SW 1271 (cell line): ENCODE measurements around the gene GPD2.
"Not testable (repeated sequence)": the region's sequence is repeated elsewhere in the genome, so short reads cannot be mapped to it uniquely, and the experiment has no call there.

Source experiments
- DNase-seq, 2 experiments: peaks; one replicate each; lab custom pipeline; 2025; lab: John Stamatoyannopoulos, UW

GPD2 gene

DNA sequence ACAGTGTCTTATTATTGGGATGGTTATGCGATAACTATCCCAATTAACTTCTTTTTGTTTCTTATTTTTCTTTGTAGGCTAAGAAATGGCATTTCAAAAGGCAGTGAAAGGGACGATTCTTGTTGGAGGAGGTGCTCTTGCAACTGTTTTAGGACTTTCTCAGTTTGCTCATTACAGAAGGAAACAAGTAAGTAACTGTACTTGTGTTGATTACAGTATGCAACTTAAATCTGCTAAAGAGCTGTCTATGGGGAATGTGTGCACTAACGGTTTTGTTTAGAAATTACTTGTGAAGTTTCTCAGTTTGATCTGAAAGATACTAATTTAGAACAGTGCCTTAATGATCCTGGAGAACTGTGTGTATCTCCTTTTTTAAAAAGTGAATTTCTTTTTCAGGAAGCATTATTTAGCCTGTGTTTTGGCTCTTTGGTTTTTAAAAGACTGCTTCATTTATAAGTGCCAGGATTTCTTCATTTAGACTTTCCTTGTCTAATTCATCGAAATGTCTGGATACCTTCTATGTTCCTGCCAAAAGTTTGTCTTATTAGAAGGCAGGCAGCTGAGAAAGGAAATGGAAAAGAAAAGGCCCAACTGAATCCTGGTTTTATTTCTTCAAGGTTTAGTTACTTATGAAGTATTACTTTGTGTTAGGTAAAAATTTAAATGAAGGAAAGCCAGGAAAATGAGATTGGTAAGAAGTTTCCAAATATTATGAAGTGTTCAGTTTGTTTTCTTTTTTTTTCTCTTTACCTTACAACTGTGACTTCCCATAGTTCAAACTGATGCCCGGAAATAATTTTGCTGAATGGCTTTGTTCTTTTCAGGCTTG is 40.1 kb downstream of the GPD2 start:
- no peak for DNase-seq

- DNase-seq, result peak in 1 of 2 experiments; percentile 17
Observed at GRCh38 chr2:156476850-156477206, 40.6 kb downstream of the GPD2 start.

DNA sequence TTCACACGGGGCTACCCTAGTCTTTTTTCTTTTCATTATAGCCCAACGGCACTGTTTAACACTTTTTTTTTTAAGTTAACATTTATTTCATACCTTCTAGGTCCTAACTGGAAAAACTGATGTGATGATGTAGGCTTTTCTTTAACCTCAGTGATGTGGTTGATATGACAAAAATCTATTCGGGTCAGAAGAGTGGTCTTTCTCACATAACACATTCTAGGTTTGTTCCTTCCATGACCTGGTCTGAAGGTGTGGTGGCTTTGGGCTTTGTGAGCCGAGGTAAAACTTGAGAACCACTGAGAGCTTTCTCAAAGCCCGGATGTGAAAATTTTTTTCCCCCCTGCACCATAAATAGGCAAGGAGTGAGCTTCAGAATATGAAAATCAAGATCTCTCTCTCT is 44.2 kb downstream of the GPD2 start:
- DNase-seq, result no peak

GRCh38 chr2:156481312-156481711 is 45.1 kb downstream of the GPD2 start:
- no peak for DNase-seq

DNA sequence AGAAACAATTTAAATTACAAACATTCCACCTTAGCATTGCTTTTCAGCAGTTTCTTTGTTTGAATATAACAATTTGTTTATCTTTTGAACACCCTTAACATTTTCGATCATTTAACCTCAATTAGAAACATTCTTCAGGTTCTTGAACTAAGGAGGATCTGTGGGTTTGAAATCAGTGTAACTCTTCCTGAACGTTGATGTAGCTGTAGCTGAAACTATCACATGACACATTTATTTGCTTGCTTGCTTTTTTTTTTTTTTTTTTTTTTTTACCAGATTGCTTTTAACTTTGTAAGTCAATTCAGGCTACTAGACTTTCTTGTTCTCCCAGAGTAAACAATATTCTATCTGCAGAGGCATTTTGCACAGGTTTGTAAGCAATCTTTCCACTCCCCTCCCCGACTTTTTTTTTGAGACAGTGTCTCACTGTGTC is 47.6 kb downstream of the GPD2 start:
- DNase-seq, result no peak

DNA sequence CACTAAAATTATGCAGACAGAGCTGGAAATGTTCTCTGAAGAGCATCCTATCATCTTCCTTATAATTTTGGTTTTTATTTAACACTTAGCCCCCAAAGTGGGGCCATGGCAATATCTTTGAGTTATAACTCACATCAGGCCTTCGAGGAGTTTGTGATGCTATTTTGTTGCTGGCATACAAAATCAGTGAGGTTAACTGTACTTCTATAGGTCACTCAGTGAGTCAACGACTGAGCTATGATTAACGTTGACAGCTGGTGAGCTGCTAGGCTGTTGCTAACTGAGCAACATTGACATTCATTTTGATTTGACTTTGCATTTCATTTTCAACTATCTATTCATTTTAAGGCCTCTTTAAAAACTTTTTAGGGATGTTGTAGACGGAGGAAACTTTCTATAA is 50.0 kb downstream of the GPD2 start:
- no peak for DNase-seq

- no peak for DNase-seq
Observed at GRCh38 chr2:156486614-156487013, 50.4 kb downstream of the GPD2 start.

GRCh38 chr2:156489195-156489594 is 53.0 kb downstream of the GPD2 start:
- DNase-seq, result no peak

GRCh38 chr2:156489750-156490465 is 53.7 kb downstream of the GPD2 start:
- no peak for DNase-seq

DNA sequence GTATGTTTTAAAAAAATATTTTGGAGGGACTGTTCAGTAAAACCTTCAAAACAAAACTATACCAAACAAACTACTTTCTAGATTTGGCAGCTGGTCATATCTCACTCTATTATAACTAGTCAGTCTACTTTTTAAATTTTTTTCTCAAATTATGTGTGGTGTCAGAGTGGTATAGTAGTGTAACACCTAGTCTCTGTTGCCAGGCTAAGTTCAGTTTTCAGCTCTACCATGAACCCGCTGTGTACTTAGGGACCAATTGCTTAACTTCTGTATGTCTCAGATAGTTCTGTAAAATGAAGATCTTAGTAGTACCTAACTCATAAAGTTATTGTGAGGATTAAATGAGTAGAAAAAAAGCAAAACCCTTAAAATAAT is 54.3 kb downstream of the GPD2 start:
- no peak for DNase-seq

DNA sequence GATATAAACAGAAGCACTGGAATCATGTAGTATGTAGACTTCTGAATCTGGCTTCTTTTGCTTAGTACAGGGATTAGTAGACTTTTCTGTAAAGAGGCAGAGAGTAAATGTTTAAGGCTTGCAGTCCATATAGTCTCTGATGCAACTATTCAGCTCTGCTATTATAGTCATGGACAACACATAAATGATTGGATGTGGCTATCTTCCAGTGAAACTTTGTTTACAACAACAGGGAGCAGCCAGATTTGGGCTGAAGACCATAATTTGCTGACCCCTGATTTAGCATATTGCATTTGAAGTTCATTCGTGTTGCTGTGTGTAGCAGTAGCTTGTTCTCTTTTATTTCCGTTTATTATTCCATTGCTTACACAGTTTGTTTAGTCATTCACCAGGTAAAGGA is 55.0 kb downstream of the GPD2 start:
- DNase-seq, result no peak

- DNase-seq, result no peak
Observed at GRCh38 chr2:156492979-156493378, 56.8 kb downstream of the GPD2 start.

- not testable (repeated sequence) for DNase-seq
Observed at GRCh38 chr2:156495998-156496397, 59.8 kb downstream of the GPD2 start.

DNA sequence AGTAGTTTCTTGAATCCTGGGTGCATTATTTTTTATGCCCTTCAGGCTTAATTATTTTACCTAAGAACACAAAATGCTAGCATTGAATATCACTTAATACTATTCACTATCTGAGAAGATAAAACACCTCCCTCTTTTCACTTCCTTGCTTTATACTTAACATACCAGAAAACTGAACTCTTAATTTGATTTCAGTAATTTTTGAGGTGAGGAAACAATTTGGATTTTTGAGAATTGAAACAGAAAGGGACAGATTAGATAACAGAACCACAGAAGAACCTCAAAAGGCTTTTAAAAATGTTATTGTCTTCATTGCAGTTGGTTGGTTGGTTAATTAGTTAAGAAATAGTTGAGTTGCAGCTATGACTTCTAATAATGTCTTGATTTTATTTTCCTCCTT is 69.5 kb downstream of the GPD2 start:
- no peak for DNase-seq

DNA sequence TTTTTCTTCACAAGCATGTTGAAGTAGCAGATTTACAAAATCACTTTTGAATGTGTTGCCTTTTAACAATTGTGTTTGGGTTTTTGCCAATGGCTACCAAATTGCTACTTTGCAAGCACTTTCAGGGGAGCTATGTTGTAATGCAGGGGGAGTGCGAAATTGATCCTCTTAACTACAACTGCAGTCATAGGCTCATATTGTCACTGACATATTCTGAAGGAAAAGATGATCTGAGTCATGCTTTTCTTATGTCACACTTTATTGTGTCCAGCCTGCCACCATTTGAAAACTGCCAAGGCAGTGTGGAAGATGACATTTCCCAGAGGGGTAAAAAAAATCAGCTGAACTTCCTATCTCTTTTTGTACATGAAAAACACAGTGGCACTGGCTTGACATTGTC is 74.9 kb downstream of the GPD2 start:
- DNase-seq, result no peak

GRCh38 chr2:156511803-156512202 is 75.6 kb downstream of the GPD2 start:
- DNase-seq, result no peak

GRCh38 chr2:156512451-156512850 is 76.3 kb downstream of the GPD2 start:
- no peak for DNase-seq

- DNase-seq, result no peak
Observed at GRCh38 chr2:156513219-156513618, 77.0 kb downstream of the GPD2 start.

GRCh38 chr2:156517419-156517818 is 81.2 kb downstream of the GPD2 start:
- no peak for DNase-seq

DNA sequence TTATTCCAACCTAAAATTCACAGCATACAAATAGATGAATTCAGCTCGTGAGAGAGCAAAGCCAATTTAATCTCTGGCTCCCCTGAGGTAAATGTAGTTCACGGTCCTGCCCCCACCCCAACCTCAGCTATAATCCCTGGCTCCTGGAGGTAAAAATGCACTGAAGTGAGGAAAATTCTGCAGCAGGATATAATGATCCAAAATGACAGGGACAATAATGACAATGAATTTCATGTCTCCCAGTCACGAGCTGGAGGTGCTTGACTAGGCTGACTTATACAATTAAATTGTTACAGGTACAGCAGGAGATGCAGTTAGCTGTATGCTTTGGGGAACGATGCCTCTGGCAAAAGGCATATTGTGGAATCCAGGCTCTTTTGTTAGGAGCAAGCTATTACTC is 82.0 kb downstream of the GPD2 start:
- no peak for DNase-seq

- no peak for DNase-seq
Observed at GRCh38 chr2:156522864-156523440, 86.8 kb downstream of the GPD2 start.

GRCh38 chr2:156526950-156527636 is 90.9 kb downstream of the GPD2 start:
- no peak for DNase-seq

DNA sequence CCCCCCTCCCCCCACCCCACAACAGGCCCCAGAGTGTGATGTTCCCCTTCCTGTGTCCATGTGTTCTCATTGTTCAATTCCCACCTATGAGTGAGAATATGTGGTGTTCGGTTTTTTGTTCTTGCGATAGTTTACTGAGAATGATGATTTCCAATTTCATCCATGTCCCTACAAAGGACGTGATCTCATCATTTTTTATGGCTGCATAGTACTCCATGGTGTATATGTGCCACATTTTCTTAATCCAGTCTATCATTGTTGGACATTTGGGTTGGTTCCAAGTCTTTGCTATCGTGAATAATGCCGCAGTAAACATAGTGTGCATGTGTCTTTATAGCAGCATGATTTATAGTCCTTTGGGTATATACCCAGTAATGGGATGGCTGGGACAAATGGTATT is 92.4 kb downstream of the GPD2 start:
- not testable (repeated sequence) for DNase-seq
